LNCAP (cell line): ENCODE data around the gene S100A11.

Experiments used
- TF ChIP-seq, protein P1 (sequence below): fragments of 450-650 bp; IDR thresholded peaks from 2 replicates; pipeline ENCODE4 v1.5.1; 2017; ENCODE audit warnings: mild to moderate bottlenecking

S100A11 gene

DNA sequence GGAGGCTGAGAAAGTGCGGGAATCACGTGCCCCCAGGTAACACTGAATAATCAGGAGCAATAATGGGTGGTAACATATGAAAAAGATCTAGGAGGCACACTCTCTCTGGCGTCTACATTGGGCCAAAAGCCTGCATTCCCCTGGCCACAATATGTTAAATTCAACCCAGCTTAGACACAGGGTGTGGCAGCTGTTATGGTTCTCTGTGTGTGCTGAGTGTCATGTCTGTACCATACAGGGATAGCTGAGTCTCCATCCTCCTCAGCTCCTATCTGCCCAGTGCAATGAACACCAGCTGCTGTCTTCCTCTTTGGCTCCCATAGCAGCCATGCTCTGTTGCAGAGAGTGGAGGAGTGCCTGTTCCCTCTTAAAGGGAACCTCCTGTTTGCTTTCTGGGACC is 14.3 kb downstream of the S100A11 start:
- TF ChIP-seq, protein P1, sequence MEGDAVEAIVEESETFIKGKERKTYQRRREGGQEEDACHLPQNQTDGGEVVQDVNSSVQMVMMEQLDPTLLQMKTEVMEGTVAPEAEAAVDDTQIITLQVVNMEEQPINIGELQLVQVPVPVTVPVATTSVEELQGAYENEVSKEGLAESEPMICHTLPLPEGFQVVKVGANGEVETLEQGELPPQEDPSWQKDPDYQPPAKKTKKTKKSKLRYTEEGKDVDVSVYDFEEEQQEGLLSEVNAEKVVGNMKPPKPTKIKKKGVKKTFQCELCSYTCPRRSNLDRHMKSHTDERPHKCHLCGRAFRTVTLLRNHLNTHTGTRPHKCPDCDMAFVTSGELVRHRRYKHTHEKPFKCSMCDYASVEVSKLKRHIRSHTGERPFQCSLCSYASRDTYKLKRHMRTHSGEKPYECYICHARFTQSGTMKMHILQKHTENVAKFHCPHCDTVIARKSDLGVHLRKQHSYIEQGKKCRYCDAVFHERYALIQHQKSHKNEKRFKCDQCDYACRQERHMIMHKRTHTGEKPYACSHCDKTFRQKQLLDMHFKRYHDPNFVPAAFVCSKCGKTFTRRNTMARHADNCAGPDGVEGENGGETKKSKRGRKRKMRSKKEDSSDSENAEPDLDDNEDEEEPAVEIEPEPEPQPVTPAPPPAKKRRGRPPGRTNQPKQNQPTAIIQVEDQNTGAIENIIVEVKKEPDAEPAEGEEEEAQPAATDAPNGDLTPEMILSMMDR, result no peak

DNA sequence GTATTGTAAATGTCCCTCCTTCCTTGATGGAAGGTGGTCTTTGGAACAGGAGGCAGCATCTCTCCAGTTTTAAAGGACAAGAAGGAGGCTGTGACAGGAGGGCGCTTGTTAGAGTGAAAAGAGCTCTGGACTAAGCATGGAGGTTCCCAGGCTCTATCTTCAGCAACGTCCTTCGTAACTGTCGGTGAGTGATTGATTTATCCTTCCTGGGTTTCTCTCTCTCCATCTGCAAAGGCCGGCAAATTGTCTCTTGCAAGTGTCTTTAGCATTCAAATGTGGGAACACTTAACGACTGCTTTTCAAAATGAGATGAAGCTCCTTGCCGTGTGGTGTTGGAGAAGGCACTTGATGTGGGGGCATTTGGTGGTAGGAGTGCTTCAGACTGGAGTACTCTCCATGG is 15.2 kb downstream of the S100A11 start:
- TF ChIP-seq, protein P1, result no peak

DNA sequence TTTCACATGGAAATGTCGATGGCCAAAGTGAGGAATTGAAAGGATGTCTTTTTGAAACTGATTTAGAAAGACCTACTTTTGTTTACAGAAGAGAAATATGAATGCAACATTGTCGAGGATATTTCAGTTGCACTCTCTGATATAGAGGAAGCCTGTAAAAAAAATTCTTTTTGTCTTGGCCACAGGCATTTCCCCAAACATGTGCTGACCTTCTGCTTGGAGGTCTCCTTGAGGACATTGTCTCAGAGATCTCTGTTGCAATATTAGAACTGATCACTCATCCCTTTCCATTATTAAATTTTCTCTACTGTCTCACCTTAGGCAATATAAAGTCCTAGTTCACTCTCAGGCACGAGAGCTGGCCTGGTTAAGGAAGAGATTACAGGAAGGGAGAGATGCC is 16.0 kb downstream of the S100A11 start:
- TF ChIP-seq, protein P1, result no peak

DNA sequence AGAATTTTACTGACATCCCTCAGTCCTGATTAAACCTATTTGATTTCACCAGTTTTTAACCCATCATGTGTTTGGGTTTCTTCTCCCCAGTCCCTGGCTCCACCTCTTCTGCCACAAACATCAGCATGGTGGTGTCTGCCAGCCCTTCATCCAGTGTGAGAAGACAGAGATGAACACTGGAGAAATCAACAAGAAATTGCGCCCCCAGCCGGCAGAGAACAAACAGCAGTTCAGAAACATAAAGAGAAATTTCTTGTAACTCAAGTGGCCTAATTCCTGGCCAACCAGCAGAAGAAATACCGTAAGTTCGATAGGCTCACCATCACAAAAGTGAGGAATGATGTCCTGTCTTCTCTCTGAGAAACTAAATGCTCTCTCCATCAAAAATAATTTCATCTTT is 18.3 kb downstream of the S100A11 start:
- TF ChIP-seq, protein P1, result peak; percentile 22; the same call in 1 of the 2 replicates

DNA sequence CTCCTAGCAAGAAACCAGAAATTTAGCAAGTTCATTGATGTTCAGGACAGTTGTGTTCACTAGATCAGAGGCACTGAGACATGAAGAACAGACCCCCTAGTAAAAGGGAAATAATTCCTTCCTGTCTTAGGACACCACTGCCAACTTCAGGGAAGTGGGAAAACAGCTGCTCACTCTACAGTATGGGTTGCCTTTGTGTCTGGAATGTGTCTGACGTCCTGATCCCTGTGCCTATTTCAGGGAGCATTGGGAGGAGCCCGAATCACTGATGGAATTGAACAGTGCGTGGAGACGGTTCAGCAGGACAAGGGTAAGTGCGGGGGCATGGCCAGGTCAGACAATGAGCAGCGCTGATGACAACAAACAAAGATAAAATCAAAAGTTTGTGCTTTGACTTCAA is 21.0 kb downstream of the S100A11 start:
- TF ChIP-seq, protein P1, result no peak

DNA sequence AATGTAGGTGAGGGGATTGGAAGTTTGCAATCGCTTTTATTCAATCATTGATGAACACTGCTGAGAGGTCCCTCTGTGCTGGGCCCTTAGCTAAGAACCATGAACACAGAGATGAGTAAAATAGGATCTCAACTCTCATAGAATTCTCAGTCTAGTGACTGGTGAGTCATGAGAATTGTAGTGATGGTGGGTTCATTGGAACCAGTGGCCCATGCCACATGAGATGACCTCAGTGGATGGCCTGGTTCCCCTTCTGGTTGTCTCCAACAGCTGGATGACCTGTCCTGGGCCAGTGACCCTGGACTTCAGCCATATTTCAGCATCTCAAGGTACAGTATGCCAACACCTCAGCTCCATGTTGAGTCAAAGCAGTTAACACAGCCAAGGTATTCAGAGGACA is 21.9 kb downstream of the S100A11 start:
- TF ChIP-seq, protein P1, result no peak

DNA sequence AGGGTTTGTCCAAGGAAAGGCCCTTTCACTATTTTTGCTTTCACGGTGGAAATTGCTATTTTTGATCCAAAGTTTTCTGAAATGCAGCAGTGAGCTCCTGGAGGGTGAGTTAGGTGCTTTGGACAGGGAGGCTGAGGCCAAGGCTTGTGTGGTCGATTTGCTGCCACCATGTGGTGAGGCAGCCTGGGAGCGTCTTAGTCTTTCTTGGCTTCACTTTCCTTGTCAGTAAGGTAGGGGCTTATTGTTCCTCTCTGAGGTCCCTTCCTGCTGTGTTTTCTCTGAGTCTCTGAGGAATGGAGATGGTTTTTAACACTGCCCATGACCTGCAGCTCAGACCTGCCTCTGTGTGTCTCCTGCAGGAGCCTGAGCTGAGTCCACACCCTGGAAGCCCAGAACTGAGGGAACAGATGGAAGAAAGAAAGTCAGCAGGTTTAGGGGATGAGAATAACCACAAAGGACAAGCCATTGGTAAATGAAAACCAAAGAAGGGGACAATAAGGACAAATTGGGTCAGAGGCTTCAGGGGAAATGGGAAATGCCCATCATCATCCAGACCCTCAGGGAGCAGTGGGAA is 23.1 kb downstream of the S100A11 start:
- TF ChIP-seq, protein P1, result peak; percentile 72

DNA sequence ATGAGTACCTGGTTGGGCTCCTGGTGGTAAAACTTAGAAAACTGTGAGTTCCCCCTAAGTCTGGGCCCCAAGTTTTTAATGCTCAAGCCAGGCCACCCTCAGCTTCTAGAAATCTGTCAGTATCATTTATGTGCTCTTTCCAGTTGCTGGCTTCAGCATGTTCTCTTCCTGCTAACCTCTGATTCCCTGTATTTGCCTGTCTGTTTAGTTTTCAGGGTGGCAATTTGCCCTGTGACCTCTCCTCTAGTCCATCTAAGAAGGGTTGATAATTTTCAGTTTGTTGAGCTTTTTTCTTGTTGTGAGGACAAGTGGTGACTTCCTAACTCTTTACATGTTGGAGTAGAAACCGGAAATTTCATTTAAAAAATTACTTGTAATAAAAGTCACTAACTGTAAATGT is 27.1 kb downstream of the S100A11 start:
- TF ChIP-seq, protein P1, result no peak
